Astrocyte of the spinal cord (primary cell): ENCODE data around the gene SMAD6.

Experiments used
- DNase-seq: peaks from one replicate; pipeline ENCODE4 v3.0.0; 2011; ENCODE audit warnings: low read depth, low spot score
- H3K4me3 ChIP-seq: 2 replicates; pipeline ENCODE4 v1.5.1; 2011; ENCODE audit warnings: low read depth, mild to moderate bottlenecking, low read length, moderate library complexity
- CTCF ChIP-seq: IDR thresholded peaks from 2 replicates; pipeline ENCODE4 v1.5.1; 2012; ENCODE audit warnings: low read depth, mild to moderate bottlenecking, low read length, inconsistent platforms
- in situ Hi-C: cut with HindIII; loops from 2 replicates; pipeline ENCODE4 v1.10.0; 2017; ENCODE audit warnings: low sequenced_read_pairs

Gene SMAD6

GRCh38 chr15:66780172-66780972, 78.3 kb downstream of the SMAD6 start:
- in situ Hi-C loops, result no loop called here
- TF ChIP-seq CTCF, result no peak
- peak; percentile 89 for DNase-seq
- H3K4me3 ChIP-seq, result no peak overlapping the region

GRCh38 chr15:66780973-66781718, 79.1 kb downstream of the SMAD6 start:
- in situ Hi-C loops, result no loop called here
- TF ChIP-seq CTCF, result no peak
- H3K4me3 ChIP-seq, result no peak overlapping the region
- DNase-seq, result no peak

- in situ Hi-C loops, result no loop called here
- H3K4me3 ChIP-seq, result no peak overlapping the region
- no peak for TF ChIP-seq CTCF
- no peak for DNase-seq
These were observed 80.7 kb downstream of the SMAD6 start for GRCh38 chr15:66782785-66783184.

- H3K4me3 ChIP-seq, result no peak overlapping the region
- in situ Hi-C loops, result no loop called here
- DNase-seq, result no peak
- no peak for TF ChIP-seq CTCF
These were observed 81.3 kb downstream of the SMAD6 start for GRCh38 chr15:66783314-66783713.

- no peak for TF ChIP-seq CTCF
- in situ Hi-C loops, result no loop called here
- no peak overlapping the region for H3K4me3 ChIP-seq
- no peak for DNase-seq
These were observed 81.7 kb downstream of the SMAD6 start for GRCh38 chr15:66783725-66784124.

- in situ Hi-C loops, result no loop called here
- no peak overlapping the region for H3K4me3 ChIP-seq
- no peak for DNase-seq
- TF ChIP-seq CTCF, result no peak
These were observed 82.1 kb downstream of the SMAD6 start for GRCh38 chr15:66784174-66784573.
